Type B pancreatic cell (in vitro differentiated cells): ENCODE measurements around the gene RNH1. TPM values are rescaled to one million over a fixed set of nuclear protein-coding genes. Genes with fewer than 3 reads are reported as not detected.

Experiments used
- DNase-seq: peaks from one replicate; pipeline ENCODE4 v3.0.0; 2021; ENCODE audit warnings: mixed read lengths; ENCODE audit not compliant: unreplicated experiment; ENCODE audit errors: extremely low spot score
- H3K27ac Mint-ChIP-seq: 2 replicates; pipeline ENCODE4 v1.8.0; 2021; ENCODE audit warnings: mild to moderate bottlenecking, mixed read lengths
- H3K27me3 Mint-ChIP-seq: 2 replicates; pipeline ENCODE4 v1.8.0; 2021; ENCODE audit warnings: mixed read lengths
- H3K36me3 Mint-ChIP-seq: 2 replicates; pipeline ENCODE4 v1.8.0; 2021; ENCODE audit warnings: mixed read lengths
- H3K4me1 Mint-ChIP-seq: one replicate; pipeline ENCODE4 v1.8.0; 2021; ENCODE audit warnings: mixed read lengths; ENCODE audit not compliant: unreplicated experiment
- H3K4me3 Mint-ChIP-seq: 2 replicates; pipeline ENCODE4 v1.8.0; 2021; ENCODE audit warnings: mild to moderate bottlenecking, mixed read lengths
- H3K9me3 Mint-ChIP-seq: 2 replicates; pipeline ENCODE4 v1.8.0; 2021; ENCODE audit warnings: mixed read lengths
- total RNA-seq: library from RNA; stranded (reverse); gene quantifications from 2 replicates; pipeline ENCODE4 v1.2.1, GENCODE V29; 2021; ENCODE audit warnings: low replicate concordance
- TF ChIP-seq, protein P1 (sequence below): fragments of 200-600 bp; sonication (generic); conservative IDR thresholded peaks from 2 replicates; pipeline ENCODE4 v1.5.0; 2021; ENCODE audit warnings: antibody characterized with exemption, mild to moderate bottlenecking

RNH1 gene
- total RNA-seq, 1 donor from 2014 or later: 84.5 TPM

DNA sequence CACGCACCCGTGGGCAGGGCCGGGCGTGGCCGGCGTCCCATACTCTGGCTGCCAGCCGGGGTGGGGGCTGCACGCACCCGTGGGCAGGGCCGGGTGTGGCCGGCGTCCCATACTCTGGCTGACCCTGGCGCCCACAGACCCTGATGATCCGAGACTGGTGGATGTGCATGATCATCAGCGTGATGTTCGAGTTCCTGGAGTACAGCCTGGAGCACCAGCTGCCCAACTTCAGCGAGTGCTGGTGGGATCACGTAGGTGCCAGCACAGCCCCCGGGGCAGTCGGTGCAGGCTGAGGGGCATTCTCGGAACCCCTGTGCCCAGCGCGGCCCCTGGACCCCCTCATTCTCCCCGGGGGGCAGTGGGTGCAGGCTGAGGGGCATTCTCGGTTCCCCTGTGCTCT, 19.0 kb downstream of the RNH1 start:
- DNase-seq: no peak
- Mint-ChIP-seq H3K36me3 (peaks cover 5% of the 10 kb centered on the region), H3K27me3 (no peaks in the 10 kb centered on the region), H3K27ac (no peak overlapping the region), H3K4me3 (no peak overlapping the region), H3K9me3 (no peaks in the 10 kb centered on the region), H3K4me1 (no peaks in the 10 kb centered on the region)
- TF ChIP-seq, protein P1, sequence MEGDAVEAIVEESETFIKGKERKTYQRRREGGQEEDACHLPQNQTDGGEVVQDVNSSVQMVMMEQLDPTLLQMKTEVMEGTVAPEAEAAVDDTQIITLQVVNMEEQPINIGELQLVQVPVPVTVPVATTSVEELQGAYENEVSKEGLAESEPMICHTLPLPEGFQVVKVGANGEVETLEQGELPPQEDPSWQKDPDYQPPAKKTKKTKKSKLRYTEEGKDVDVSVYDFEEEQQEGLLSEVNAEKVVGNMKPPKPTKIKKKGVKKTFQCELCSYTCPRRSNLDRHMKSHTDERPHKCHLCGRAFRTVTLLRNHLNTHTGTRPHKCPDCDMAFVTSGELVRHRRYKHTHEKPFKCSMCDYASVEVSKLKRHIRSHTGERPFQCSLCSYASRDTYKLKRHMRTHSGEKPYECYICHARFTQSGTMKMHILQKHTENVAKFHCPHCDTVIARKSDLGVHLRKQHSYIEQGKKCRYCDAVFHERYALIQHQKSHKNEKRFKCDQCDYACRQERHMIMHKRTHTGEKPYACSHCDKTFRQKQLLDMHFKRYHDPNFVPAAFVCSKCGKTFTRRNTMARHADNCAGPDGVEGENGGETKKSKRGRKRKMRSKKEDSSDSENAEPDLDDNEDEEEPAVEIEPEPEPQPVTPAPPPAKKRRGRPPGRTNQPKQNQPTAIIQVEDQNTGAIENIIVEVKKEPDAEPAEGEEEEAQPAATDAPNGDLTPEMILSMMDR: no peak

GRCh38 chr11:487571-488021, 19.4 kb downstream of the RNH1 start:
- Mint-ChIP-seq H3K27me3 (no peaks in the 10 kb centered on the region), H3K4me1 (no peaks in the 10 kb centered on the region), H3K4me3 (no peak overlapping the region), H3K9me3 (no peaks in the 10 kb centered on the region), H3K27ac (no peak overlapping the region), H3K36me3 (peaks cover 5% of the 10 kb centered on the region)
- no peak for DNase-seq
- TF ChIP-seq, protein P1: no peak

DNA sequence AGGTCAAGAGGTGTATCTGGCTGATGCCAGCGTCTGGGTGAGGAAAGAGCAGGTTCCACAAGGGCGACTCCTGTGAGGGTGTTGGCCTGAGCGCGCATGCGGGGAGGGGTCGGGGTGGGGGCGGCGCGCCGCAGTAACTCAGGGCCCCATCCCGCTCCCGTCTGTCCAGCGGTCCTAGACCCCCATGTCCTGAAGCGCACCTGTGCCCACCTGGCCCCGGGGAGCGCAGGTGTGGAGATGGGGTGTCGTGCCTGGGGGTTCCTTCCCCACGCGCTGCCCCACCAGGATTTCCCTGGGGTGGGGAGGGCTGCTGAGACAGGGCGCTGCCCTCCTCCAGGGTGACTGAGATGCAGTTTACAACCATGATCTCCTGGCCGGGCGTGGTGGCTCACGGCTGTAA, 20.9 kb downstream of the RNH1 start:
- H3K9me3 Mint-ChIP-seq: peaks cover 5% of the 10 kb centered on the region
- H3K4me1 Mint-ChIP-seq: no peaks in the 10 kb centered on the region
- TF ChIP-seq, protein P1: no peak
- H3K4me3 Mint-ChIP-seq: no peak overlapping the region
- H3K36me3 Mint-ChIP-seq: peaks cover 10% of the 10 kb centered on the region
- H3K27ac Mint-ChIP-seq: no peak overlapping the region
- DNase-seq: no peak
- H3K27me3 Mint-ChIP-seq: no peaks in the 10 kb centered on the region

DNA sequence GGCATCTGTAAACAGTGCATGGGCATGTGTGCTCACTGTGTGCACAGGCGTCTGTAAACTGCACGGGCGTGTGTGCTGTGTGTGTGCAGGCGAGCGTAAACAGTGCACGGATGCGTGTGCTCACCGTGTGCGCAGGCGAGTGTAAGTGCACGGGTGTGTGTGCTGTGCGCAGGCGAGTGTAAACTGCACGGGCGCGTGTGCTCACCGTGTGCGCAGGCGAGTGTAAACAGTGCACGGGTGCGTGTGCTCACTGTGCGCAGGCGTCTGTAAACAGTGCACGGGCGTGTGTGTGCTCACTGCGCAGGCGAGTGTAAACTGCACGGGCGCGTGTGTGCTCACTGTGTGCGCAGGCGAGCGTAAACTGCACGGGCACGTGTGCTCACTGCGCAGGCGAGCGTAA, 22.4 kb downstream of the RNH1 start:
- no peak overlapping the region for H3K4me3 Mint-ChIP-seq
- no peak for DNase-seq
- H3K27me3 Mint-ChIP-seq: no peaks in the 10 kb centered on the region
- H3K27ac Mint-ChIP-seq: no peak overlapping the region
- TF ChIP-seq, protein P1: no peak
- peaks cover 13% of the 10 kb centered on the region for H3K36me3 Mint-ChIP-seq
- H3K9me3 Mint-ChIP-seq: peaks cover 7% of the 10 kb centered on the region
- H3K4me1 Mint-ChIP-seq: no peaks in the 10 kb centered on the region

GRCh38 chr11:479311-479710, 27.7 kb downstream of the RNH1 start:
- H3K27ac Mint-ChIP-seq: no peak overlapping the region

More at GRCh38 chr11:479311-479710, 27.7 kb downstream of the RNH1 start:
- Mint-ChIP-seq H3K36me3 (peaks cover 13% of the 10 kb centered on the region), H3K4me3 (no peak overlapping the region), H3K27me3 (no peaks in the 10 kb centered on the region), H3K4me1 (peaks cover 3% of the 10 kb centered on the region), H3K9me3 (peaks cover 7% of the 10 kb centered on the region)
- TF ChIP-seq, protein P1: no peak
- DNase-seq: no peak
